ENCODE measurements around the gene ATF7.

ATF7 gene

DNA sequence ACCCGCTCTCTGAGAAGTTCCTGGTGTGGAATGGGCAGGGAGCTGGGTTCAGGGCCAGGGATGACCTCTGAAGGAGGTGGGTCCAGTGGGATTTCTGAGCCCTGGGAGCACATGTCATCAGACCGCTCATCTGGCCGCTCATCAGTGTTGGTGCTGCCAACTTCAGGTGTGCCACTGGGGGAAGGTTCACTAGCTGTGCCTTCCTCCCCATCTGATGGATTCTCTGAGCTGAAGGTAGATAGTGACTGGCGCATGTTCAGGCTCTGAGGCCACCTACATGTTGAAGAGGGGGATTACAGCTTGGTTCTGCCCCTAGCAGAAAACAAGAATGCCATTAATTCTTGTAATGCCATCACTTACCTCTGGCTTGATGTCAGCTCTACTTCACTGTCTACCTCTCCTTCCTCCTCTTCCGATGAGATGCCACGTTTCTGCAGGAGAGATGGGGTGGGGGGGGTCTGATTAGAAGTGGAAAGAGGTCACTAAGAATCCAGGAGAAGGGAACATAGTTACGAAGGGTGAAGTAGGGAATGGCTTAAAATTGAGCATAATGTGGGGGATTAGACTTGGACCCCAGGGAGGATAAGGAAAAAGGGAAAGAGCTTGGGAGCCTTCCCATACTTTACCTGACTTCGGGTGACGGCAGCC is 144.1 kb downstream of the ATF7 start:
- no peak for DNase-seq (ENCODE audit: low read depth)

DNA sequence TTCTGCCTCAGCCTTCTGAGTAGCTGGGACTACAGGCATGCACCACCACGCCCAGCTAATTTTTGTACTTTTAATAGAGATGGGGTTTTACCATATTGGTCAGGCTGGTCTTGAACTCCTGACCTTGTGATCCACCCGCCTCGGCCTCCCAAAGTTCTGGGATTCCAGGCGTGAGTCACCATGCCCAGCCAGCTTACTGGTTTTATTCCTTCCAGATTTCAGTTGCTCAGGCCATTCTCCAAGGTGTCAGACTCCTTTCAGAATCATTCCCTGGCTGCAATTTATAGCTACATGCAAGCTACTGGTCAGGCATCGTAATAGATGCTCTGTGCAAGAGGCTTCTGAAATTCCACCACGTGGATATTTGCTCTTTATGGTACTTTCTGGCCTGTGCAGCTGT is 144.7 kb downstream of the ATF7 start:
- peak; percentile 65 for DNase-seq (ENCODE audit: low read depth)

DNA sequence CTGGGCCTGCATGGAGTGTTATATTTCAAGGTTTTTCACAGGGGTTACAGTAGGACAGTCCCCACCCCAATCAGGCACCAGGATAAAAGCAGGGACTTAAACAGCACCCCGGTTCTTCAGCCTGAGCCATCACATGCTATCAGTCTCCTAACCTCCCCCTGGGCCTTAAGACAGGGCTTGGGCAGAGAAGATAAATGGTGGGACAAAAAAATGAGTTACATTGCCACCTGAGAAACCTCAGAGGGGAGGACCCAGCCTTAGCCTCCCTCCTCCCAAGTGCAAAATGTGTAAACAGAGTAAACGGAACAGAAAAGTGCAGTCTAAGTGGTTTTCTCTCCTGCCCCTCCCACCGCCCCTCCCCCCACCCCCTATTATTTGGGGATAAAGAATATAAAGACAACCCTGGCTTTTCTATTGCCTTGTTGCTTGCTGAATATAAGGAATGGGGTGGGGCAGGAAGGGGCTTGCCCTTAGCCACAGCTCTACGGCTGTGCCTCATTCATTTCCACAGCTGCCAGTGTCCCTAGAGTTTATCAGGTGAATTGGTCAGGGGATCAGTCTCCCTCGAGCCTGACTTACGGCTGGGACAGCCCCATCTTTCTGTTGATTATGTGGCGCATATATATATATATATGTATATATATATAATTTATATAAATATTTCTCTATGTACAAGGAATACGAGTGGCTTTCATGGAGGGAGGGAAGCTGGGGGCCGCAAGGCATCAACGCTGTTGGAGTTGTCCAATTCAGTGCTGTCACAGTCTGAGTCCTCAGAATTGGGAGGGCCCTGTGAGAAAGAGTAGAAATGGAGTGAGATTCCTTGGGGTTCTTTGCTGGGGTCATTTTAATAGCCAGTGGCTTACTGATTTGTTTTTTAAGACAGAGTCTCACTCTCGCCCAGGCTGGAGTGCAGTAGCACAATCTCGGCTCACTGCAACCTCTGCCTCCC is 145.4 kb downstream of the ATF7 start:
- DNase-seq (ENCODE audit: low read depth): no peak

DNA sequence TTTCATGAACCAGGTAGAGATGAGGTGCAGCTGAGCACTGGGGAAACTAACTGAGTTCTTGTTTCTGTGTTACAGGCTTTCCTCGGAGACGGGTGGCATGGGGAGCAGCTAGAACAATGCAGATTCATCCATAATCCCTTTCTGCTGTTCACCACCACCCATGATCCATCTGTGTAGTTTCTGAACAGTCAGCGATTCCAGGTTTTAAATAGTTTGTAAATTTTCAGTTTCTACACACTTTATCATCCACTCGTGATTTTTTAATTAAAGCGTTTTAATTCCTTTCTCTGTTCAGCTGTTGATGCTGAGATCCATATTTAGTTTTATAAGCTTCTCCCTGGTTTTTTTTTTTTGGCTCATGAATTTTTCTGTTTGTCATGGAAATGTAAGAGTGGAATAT is 146.9 kb downstream of the ATF7 start:
- no peak for DNase-seq (ENCODE audit: low read depth)

DNA sequence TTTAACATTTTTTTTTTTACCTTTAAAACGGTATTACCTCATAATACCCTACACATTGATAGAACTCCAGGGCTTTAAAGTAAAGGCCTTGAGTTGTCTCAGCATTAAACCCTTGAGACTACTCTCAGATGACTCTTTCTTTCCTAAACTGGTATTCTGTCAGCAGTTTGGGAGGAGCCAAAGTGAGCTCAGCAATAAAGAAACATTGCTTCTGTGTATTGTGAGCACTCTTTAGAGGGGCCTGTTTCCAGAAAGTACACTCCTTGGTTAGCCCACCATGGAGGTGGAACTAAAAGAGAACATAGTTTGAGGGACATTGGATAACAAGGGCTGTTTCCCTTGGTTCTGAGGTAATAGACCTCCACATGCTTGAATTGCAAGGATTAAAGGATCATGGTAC is 147.3 kb downstream of the ATF7 start:
- DNase-seq (ENCODE audit: low read depth): peak; percentile 57

DNA sequence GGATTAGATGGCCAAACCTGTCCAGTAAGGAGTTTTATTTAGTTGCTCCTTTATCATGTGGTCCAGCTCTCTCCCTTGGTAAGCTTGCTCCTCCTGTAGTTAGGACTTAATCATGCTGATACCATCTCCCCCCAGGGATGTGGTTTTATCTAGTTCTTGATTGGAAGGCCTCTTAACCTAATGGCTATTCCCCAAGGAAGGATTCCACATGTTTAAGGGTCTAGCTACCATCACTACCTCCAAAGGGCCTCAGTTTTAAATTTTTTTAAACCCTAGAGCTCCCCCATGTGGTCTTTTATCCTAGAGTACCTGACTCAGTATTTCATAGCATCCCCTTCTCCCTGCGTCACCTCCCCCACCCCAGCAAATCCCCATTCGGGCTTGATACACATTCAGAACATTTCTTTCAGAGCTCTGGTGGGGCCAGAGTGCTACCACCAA is 149.4 kb downstream of the ATF7 start:
- no peak for DNase-seq (ENCODE audit: low read depth)

DNA sequence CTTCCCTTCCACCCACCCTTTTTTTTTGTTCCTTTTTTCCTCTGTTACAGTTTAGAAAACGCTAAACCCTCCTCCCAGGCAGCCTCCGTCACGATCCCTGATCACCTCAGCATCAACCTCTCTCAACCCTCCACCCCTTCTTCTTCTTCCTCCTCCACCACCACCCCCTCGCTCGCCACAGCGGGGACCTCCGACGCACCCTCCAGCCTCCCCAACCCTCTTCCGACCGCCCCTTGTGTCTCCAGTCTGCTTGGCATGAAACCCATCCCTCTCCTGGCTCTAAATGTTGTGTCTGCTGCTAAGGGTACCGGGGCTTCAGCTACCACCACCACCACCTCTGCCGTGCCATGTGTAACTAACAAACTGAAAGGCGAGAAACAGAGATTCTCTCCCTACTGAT is 151.4 kb downstream of the ATF7 start:
- DNase-seq (ENCODE audit: low read depth): no peak

DNA sequence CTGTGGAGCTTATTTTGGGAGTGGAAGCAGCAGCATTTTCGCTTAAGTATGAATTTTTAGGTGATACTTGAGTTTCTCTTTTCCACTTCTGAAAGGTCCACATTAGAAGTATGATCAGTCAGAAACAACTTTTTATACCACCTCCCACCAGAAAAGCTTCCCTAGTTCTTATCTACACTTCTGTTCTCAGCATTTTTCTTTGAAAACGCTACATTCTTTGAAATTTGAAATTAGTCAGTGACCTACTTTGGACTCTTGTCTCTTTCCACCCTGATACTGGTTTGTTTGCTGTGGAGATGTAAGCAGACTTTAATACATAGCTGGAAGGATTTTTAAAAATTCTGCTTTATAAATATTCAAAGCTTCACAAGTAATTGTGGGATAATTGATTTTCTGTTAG is 152.1 kb downstream of the ATF7 start:
- DNase-seq (ENCODE audit: low read depth): no peak

DNA sequence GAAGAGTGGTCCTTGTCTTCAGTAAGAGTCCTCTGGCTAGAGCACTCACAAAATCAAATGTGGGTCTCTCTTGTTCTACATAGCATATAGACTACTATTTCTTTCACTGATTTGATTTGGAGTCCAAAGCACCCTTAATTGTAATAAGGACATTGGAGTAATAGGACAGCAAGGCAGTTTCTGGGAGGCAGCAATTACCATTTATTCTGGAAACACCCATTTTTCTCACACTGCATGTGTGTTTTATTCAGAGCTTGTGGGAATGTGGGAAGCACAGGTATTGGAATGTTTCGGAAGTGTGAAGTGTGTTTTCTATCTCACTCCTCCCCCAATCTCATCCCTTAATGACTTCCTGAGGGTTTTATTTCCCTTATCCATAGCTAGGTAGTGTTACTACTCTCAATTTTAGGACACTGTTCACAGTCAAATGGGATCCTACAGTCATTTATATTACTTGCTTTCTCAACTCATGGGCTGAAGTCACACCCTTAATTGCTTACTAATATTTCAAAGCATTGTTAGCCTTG is 154.1 kb downstream of the ATF7 start:
- DNase-seq (ENCODE audit: low read depth): no peak

DNA sequence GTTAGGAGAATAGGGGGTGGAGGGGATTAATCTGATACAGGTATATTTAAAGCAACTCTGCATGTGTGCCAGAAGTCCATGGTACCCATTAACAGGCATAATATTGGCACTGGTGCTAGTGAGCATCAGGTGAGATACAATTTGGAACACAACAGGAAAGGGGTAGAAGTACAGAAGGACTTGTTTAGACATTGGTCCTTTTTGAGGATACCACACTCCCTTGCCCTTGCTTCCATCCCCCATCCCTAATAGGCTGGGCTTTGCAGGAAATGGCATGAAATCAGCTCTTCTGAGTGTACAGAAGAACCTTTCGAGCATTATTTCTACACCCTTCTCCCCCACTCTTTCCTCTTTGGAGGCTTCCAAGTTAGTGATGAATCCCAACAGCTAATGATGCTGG is 157.9 kb downstream of the ATF7 start:
- DNase-seq (ENCODE audit: low read depth): no peak

DNA sequence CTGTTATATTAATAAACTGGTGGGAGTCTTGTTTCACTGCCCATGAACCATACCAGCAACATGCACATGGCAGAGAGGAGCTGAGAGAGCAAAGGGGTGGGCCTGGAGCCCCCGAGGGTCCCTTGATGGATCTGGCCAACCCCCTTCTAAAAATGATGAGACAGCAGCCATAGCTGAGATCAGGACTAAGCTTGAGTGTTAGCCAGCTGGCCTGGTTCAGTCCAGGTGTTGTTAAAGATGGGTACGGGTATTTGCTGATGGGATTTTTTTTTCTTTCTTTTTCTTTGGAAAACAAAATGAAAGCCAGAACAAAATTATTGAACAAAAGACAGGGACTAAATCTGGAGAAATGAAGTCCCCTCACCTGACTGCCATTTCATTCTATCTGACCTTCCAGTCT is 158.3 kb downstream of the ATF7 start:
- no peak for DNase-seq (ENCODE audit: low read depth)

DNA sequence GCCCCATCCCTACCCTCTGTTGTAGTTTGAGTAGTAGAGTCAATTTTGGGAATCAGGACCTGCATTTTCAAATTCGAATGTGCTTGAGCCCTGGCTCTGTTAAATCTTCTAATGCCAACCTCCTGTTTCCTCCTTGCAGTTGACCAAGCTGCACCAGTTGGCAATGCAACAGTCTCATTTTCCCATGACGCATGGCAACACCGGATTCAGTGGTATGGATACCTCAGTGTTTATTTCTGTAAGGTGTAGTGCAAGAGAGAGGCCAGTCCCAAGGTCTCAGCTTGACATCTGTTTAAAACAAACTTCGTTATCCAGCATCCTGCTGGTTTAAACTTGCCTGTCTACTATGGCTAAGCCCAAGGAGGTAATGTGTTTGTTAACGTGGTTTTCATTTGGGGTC is 159.1 kb downstream of the ATF7 start:
- DNase-seq (ENCODE audit: low read depth): no peak

DNA sequence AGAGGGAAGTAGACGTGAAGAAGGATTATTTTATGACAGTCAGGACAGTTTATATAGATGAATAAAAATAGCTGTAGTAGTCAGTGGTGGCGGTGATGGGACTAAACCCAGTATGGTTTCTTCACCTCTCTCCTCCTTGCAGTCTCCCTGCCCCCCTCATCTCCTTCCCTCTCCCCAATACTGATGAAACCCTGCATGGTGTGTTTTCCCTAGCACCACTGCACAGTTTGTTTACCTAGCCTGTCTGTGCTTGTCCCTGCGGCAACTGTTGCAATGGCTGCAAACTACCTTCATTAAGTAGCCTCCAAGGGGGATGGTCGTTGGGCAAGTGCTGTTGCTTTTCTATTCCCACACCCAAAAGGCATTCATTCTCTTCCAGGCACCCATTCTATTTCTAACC is 159.5 kb downstream of the ATF7 start:
- no peak for DNase-seq (ENCODE audit: low read depth)

DNA sequence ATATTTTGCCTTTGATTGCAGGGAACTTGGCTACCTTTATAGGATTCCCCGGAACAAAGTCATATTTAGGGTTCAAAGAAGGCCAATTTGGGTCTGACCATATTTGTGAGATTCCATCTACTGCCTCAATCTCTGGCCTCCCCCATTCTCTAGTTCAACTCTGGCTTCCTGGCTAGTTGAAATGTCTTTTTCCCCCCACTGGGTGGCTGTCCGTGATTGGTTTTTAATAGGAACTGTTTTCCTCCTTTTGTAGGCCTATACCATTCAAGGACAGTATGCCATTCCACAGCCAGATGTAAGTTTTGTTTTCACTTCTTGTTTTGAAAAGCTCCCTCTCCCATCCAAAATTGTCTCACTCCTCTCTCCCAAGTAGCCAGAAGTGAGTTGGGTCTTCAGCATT is 160.5 kb downstream of the ATF7 start:
- DNase-seq (ENCODE audit: low read depth): no peak

DNA sequence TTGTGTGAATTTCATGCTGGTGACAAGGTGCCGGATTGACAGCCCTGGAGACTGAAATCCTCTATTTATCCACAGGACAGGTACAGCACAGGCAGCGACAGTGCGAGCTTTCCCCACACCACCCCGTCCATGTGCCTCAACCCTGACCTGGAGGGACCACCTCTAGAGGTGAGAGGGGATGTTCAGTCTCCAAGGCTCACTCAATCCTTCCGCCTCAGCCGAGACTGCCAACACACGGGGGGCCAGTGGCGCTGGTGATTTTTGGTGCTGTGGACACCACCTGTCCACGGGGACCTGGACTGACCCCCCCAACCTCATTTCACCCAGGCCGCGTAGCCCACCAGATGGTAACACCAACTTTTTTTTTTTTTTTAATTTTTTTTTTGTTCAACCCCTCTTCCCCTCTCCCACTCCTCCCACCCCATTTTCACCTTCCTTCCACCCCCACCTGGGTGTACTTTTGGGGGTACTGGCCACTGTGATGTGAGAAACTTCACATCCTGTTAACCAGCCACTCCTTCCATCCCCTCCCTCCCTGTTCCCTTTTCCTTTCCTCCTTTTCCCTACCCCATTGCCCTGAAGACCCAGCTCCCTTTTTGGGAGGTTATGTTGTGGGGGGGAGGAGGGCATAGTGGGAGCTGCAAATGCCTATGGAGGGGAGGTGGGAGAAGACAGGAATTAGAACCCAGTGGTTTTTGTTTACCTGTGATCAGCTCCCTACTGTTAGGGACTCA is 161.3 kb downstream of the ATF7 start:
- DNase-seq (ENCODE audit: low read depth): no peak

DNA sequence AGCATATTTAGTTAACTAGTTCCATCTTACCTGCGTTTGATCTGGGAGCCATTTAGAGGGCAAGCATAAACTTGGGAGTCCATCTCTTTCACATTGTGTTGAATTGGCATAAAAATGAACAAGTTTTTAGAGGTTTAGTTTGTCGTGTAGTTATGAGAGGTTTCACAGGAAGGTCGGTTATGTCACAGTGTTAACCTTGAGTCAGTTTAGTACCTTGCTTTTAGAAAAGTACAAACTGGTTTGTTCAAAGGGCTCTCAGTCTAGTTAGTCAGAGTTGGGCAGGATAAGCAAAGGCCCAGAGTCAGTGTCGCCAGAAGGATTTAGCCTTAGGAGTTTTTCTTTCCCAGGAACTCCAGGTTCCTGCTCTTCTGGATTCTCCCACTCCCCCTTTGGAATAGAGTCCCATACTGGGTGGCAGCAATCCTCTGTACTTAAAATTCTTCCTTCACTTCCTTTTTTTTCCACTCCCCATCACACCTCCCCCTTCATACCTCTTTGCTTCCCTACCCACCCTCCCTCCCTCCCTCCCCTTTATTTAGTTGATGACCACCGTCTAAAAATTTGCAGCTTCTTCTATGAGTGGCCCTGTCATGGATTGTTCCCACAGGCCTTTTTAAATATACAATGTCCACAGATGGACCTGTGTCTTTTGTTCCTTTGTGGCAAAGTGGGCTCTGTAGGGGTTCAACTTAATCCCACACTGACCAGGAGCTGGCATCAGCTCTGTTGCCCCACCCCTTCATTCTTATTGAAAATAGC is 162.2 kb downstream of the ATF7 start:
- no peak for DNase-seq (ENCODE audit: low read depth)

DNA sequence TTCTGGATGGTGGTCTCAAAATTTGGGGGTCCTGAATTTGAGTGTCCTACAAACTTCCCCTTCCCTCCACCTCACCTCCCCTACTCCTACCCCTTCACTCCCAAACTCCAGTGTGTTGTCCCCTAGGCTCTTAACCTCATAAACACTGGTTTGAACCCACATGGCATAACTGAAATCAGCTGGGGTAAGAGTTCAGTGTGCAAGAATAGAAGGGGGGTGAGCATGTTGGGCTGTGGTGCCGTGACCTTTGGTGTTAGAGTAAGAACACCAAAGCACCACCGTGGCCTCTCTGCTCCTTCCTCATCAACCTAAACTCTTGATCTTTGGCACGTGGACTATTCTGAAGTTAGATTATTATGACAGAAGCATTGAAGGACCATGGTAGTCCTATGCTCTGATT is 163.2 kb downstream of the ATF7 start:
- no peak for DNase-seq (ENCODE audit: low read depth)

DNA sequence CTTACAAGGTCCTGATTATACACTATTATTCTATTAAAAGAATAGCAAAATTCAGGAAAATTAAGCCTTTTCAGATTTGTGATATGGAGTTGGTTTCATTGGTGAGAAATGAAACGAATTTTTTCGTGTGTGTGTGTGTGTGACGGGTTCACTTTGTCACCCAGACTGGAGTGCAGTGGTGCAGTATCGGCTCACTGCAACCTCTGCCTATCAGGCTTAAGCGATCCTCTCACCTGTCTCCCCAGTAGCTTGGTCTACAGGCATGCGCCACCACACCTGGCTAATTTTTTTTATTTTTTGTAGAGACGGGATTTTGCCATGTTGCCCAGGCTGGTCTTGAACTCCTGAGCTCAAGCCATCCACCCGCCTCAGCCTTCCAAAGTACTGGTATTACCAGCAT is 164.6 kb downstream of the ATF7 start:
- no peak for DNase-seq (ENCODE audit: low read depth)

DNA sequence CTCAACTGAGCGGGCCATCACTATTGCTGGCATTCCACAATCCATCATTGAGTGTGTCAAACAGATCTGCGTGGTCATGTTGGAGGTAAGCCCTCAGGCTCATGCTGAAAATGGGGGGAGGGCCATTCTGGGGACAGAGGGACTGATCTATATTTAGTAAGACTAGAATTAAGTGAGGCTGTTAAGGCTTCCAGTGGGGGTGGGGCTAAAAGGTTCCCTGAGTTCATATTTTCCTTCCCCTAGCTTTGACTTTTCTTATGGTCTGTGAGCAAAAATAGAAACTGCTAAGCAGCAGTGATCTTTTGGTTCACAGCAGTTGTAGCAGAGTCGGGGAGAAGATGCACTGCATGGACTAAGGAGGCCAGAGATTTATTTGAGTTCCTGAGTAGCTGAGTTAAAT is 165.1 kb downstream of the ATF7 start:
- DNase-seq (ENCODE audit: low read depth): no peak

DNA sequence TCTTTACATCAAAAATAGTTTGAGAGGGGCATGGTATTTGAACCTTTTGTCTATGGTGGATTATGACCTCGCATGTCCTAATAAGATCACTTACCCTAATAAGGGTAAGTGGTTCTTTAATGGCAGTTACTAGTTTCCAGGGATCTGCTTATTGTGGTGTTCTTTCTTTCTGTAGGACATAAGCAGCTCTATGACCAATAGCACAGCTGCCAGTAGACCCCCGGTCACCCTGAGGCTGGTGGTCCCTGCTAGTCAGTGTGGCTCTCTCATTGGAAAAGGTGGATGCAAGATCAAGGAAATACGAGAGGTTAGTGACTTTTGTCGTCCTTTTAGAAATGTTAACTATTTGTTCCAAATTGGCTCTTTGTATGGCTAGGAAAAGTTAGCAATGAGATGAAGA is 167.1 kb downstream of the ATF7 start:
- DNase-seq (ENCODE audit: low read depth): no peak

Data from stromal cell of bone marrow (primary cell).